OCI-LY1 (cell line): Measurements from ENCODE around the gene TNF.

Experiments
- CTCF ChIP-seq: fragments of 200-600 bp; sonication (generic), shearing (Covaris generic); IDR thresholded peaks from 2 replicates; pipeline ENCODE4 v1.5.1; 2017; ENCODE audit warnings: mild to moderate bottlenecking, antibody characterized with exemption, low read length, moderate library complexity, mixed read lengths
- EZH2 ChIP-seq: fragments of 200-600 bp; sonication (generic), shearing (Covaris generic); IDR thresholded peaks from 2 replicates; pipeline ENCODE4 v1.8.0; 2017; ENCODE audit warnings: borderline replicate concordance, mixed run types, mild to moderate bottlenecking, antibody characterized with exemption, low read length, moderate library complexity, mixed read lengths

GRCh38 chr6:31626952-31627351 is 51.6 kb downstream of the TNF start:
- TF ChIP-seq EZH2 (no peak), CTCF (no peak)
